ENCODE results near the gene ELF3. TPM values are rescaled to one million over a fixed set of nuclear protein-coding genes. Genes with fewer than 3 reads are reported as not detected.

ELF3 gene
- polyA plus RNA-seq, 3 donors, result 2.2 to 222 (median 16.5) TPM

DNA sequence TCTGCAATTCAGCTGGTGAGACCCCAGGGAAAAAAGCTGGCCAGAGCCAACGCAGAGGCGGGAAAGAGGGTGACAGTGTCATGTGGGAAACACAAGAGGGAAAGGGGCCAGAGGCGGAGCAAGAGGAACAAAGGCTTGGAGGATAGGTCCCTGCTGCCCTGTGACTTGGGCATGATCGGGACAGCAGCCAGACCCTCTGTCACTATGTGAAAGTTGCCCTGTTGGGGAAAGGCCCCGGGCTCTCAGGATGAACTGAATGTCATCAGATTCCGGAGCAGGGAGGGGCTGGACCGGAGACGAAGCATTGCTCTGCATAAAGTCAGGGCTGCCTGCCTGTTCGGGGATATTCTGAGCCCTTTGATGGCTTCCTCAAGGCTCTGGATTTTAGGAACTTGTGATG, 5.7 kb upstream of the ELF3 start:
- no peak overlapping the region for H3K27ac ChIP-seq (ENCODE audit: low read depth, low read length)
- 73 to 82% (median 74%) methylated on average over 9 of the region's 9 CpGs for WGBS, 3 donors

DNA sequence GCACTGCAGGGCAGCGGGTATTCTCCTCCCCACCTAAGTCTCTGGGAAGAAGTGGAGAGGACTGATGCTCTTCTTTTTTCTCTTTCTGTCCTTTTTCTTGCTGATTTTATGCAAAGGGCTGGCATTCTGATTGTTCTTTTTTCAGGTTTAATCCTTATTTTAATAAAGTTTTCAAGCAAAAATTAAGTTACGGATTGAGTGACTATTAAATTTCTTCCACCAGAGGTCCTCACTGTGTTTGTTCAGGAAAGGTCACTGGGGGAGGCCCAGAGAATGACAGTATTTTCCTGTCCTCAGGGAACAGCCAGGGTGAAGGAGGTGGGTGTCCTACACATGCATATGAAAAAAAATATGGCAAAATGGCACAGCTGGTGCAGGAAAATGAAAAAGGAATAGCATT, 4.4 kb upstream of the ELF3 start:
- WGBS, 3 donors, result 66 to 84% (median 74%) methylated on average over 2 of the region's 2 CpGs
- no peak overlapping the region for H3K27ac ChIP-seq (ENCODE audit: low read depth, low read length)

DNA sequence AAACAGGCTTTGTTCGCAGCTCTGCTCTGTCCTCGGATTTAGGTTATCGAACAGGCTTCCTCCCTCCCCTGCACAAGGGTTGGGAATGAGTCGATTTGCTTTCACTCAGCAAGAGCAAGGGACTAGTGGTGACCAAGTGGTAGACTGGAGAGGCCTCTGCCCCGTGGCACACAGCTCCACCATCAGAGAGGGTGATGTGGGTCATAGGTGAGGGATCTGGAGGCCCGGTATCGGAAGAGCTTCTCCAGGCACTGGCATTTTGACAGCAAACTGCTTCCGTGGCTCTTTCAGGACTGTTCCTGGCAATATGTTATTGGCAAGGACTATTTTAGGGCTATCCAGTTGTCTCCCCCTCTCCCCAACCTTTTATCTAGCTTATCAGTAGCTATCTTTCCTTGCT, 3.1 kb upstream of the ELF3 start:
- 49 to 65% (median 62%) methylated on average over 8 of the region's 8 CpGs for WGBS, 3 donors
- H3K27ac ChIP-seq (ENCODE audit: low read depth, low read length), result no peak overlapping the region

DNA sequence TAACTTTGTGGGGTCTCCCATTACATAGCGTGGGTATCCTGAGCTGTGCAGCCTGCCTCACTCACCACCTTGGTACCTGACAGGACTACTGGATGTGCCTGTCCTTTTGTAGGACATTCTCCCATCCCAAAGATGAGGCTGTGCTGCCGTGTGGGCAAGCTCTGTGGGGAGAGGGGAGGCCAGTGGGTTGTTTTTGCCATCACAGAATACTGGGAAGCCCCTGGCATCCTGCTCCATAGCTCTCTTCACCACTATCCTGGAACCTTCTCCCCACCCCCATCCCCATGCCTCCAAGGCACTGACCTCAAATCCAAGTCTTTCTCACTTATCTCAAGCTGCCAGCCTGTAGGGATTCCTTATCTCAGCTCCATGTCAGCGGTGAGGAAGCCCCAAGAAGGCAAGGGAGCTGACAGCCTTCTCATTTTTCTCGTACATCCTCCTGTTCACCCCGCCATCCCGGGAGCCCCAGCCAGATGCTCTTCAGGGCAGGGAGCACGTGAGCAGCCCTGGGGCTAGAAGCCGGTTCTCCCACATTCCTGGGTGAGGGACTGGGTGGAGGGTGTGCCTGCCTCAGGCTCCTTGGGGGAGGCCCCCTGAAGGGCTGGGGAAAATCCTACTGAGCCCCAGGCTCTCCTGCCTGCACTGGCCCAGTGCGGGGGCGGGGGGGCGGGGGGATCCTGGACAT, 2.4 kb upstream of the ELF3 start:
- 35 to 67% (median 66%) methylated on average over 10 to 11 of the region's 11 CpGs for WGBS, 3 donors
- no peak overlapping the region for H3K27ac ChIP-seq (ENCODE audit: low read depth, low read length)

DNA sequence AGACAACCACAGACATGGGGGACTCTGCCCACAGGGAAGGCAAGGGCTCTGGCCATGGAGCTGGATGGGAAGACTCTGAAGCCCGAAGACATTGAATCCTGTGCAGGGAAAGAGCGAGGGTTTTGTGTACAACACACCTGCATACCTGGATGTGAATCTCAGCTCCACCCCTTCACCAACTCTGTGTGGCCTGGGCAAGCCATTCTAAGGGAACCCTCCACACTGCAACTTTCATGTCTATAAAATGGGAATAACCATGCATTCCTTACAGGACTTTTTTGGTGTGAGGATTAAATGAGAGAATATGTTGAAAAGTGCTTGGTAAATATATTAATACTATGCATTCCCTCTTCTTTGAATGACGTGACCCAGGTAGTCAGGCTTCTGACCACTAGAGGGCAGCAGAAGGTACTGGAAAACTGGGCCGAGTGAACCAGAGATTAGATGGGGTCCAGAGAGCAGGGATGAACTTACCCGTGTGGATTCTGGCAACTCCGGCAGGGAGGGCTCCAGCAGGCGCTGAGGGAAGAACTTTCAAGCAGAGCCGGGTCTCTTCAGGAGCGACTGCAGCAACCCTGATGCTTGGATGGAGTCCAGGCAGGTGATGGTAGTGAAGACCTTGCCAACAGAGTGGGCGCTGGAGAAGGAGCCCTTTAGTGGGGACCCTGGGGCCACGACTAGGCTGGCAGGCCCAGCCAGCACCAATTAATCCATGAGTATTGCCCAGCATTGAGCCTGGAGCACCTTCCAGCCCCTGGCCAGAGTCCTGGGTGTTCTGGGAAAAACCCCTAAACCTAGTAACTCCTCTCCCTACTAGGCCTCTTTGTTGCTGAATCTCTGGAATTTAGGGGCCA, 834 bp upstream of the ELF3 start:
- WGBS, 3 donors, result 14 to 25% (median 24%) methylated on average over 11 of the region's 11 CpGs
- no peak overlapping the region for H3K27ac ChIP-seq (ENCODE audit: low read depth, low read length)

DNA sequence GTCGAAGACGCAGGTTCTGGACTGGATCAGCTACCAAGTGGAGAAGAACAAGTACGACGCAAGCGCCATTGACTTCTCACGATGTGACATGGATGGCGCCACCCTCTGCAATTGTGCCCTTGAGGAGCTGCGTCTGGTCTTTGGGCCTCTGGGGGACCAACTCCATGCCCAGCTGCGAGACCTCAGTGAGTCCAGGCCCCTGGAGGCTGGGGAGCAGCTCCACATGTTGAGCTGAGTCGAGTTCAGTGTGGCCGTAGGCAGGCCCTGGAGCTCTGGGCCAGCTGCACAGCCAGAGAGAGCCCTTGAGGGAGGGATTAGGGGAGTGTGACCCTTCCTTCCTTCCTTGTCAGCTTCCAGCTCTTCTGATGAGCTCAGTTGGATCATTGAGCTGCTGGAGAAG, 1.6 kb downstream of the ELF3 start:
- no peak overlapping the region for H3K27ac ChIP-seq (ENCODE audit: low read depth, low read length)
- 37 to 94% (median 82%) methylated on average over 11 of the region's 11 CpGs for WGBS, 3 donors

DNA sequence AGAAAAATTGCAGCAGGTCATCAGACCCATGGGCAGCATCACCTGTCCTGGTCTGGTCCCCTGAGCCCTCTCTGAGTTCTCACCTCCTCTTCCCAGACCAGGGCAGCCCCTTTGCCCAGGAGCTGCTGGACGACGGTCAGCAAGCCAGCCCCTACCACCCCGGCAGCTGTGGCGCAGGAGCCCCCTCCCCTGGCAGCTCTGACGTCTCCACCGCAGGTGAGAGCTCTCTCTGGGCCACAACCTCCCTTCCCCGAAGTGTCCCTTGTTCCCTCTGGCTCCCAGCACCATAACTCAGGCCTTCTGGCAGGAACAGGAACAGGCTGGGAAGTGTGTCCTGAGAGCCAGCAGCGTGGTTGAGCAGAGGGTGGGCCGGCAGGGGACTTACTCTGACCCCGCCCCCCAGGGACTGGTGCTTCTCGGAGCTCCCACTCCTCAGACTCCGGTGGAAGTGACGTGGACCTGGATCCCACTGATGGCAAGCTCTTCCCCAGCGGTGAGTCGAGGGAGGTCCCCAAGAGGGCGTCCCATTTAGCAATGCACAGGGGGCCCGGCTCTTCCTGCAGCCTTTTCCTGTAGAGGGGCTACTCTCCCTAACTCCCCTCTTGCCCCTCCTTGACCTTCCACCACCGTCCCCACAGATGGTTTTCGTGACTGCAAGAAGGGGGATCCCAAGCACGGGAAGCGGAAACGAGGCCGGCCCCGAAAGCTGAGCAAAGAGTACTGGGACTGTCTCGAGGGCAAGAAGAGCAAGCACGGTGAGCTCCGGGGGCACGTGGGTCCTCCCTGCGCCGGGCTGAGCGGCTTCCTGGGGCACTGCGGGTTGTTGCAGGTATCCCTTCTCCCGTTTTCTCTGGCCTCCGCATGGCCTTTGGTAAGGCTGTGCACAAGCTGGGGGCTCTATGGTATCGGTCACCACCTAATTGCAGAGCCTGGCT, 2.4 kb downstream of the ELF3 start:
- WGBS, 3 donors, result 53 to 83% (median 78%) methylated on average over 31 to 35 of the region's 35 CpGs
- H3K27ac ChIP-seq (ENCODE audit: low read depth, low read length), result no peak overlapping the region

DNA sequence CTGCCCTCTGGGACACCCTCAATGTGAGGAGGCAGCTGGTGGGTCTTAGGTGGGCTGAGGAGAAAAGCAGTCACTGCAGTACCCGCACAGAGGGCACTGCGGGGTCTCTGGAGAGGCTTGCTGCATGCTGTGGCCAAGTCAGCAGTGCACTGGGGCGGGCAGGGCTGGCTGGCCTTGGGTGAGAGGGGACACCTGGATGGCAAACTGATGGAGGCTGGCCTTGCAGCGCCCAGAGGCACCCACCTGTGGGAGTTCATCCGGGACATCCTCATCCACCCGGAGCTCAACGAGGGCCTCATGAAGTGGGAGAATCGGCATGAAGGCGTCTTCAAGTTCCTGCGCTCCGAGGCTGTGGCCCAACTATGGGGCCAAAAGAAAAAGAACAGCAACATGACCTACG, 3.2 kb downstream of the ELF3 start:
- 66 to 95% (median 83%) methylated on average over 12 of the region's 12 CpGs for WGBS, 3 donors
- H3K27ac ChIP-seq (ENCODE audit: low read depth, low read length), result no peak overlapping the region

DNA sequence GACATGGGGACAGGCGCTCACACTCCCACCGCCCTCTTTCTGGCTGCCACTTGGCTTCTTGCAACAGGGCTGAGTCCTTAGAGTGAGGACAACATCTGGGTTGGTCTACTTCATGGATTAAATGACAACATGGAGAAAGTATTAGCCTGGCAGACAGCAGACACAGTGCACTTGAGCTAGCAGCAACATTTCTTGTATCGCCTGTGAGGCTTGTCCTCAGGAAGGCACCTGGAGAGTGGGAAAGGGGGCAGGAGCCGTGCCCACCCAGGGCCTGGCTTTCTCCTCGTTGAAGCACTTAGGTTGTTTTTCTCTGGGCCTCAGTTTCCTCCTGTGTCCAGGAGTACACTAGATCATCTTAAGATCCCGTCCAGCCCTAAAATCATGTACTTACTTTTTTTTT, 3.7 kb downstream of the ELF3 start:
- 85 to 92% (median 90%) methylated on average over 6 of the region's 6 CpGs for WGBS, 3 donors

DNA sequence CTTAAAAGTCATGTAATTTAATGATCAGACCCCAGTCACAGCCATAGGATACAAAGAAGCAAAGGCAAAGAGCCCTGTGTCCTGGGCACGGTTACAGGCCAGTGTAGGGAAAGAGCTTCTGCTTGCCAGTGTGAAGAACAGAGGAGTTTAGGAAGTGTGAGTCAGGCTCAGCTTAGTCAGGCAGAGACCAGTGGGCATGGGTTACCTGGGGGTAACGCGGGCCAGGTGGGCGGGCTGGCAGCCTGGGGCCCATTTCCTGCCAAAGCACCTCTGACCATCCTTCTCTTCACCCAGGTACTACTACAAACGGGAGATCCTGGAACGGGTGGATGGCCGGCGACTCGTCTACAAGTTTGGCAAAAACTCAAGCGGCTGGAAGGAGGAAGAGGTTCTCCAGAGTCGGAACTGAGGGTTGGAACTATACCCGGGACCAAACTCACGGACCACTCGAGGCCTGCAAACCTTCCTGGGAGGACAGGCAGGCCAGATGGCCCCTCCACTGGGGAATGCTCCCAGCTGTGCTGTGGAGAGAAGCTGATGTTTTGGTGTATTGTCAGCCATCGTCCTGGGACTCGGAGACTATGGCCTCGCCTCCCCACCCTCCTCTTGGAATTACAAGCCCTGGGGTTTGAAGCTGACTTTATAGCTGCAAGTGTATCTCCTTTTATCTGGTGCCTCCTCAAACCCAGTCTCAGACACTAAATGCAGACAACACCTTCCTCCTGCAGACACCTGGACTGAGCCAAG, 4.7 kb downstream of the ELF3 start:
- 53 to 90% (median 81%) methylated on average over 17 of the region's 17 CpGs for WGBS, 3 donors
- H3K27ac ChIP-seq (ENCODE audit: low read depth, low read length), result no peak overlapping the region

More for the DNA sequence above, 3.7 kb downstream of the ELF3 start:
- no peak overlapping the region for H3K27ac ChIP-seq (ENCODE audit: low read depth, low read length)

DNA sequence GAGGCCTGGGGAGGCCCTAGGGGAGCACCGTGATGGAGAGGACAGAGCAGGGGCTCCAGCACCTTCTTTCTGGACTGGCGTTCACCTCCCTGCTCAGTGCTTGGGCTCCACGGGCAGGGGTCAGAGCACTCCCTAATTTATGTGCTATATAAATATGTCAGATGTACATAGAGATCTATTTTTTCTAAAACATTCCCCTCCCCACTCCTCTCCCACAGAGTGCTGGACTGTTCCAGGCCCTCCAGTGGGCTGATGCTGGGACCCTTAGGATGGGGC, 5.2 kb downstream of the ELF3 start:
- 45 to 85% (median 81%) methylated on average over 3 of the region's 3 CpGs for WGBS, 3 donors
- no peak overlapping the region for H3K27ac ChIP-seq (ENCODE audit: low read depth, low read length)

DNA sequence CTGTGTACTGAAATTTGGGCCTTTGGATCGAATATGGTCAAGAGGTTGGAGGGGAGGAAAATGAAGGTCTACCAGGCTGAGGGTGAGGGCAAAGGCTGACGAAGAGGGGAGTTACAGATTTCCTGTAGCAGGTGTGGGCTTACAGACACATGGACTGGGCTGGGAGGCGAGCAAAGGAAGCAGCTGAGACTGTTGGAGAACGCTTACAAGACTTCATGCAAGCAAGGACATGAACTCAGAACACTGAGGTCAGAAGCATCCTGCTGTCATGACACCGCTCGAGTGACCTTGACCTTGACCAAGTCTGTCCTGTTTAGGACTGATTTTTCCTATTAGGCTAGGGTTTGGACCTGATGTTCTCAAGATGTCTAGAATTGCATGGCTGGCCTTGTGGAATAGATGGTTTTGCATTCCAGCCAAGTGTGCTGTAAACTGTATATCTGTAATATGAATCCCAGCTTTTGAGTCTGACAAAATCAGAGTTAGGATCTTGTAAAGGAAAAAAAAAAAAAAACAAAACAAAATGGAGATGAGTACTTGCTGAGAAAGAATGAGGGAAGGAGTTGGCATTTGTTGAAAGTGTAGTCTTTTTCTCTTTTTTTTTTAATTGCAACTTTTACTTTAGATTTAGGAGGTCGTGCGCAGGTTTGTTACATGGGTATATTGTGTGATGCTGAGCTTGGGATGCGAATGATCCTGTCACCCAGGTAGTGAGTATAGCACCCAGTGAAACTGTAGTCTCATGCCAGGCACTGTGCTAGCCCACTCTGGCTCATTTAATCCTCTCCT, 5.8 kb downstream of the ELF3 start:
- no peak overlapping the region for H3K27ac ChIP-seq (ENCODE audit: low read depth, low read length)

DNA sequence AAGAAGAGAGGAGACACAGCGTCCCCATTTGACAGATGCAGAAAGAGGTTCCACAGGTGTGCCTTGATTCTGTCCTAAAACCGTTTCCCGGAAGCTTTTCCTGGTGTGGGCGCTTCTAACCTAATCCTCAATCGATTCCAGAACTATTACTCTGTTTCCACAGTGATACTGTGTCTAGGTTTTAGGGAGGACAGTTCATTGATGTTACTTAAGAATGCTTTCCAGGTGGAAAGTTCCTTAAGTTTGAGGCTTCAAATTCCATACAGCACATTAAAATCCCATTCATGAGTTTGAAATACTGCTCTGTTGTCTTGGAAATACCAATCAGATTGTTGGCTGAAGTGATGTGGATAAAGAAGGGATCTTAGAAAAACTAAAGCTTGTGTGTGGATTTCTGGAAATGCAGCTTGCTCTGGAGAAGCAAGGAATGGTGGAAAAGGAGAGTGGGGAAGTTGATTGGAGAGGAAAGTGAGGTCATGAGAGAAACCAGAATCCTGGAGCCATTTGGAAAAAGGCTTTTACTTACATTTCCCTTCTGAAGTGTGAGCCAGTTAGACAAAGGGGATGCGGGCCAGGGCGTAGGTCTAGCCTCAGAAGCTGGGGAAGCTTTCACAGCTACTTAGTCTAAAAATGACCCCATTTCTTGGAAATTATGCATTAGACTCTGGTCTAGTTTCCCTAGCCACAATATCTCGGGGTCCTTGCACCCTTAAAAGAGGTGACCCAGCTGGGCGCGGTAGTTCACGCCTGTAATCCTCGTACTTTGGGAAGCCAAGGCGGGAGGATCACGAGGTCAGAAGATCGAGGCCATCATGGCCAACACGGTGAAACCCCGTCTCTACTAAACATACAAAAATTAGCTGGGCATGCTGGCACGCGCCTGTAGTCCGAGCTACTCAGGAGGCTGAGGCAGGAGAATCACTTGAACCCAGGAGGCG, 6.7 kb downstream of the ELF3 start:
- 81 to 90% (median 90%) methylated on average over 21 of the region's 21 CpGs for WGBS, 3 donors
- no peak overlapping the region for H3K27ac ChIP-seq (ENCODE audit: low read depth, low read length)

More for the DNA sequence above, 5.8 kb downstream of the ELF3 start:
- 67 to 83% (median 82%) methylated on average over 9 of the region's 9 CpGs for WGBS, 3 donors

DNA sequence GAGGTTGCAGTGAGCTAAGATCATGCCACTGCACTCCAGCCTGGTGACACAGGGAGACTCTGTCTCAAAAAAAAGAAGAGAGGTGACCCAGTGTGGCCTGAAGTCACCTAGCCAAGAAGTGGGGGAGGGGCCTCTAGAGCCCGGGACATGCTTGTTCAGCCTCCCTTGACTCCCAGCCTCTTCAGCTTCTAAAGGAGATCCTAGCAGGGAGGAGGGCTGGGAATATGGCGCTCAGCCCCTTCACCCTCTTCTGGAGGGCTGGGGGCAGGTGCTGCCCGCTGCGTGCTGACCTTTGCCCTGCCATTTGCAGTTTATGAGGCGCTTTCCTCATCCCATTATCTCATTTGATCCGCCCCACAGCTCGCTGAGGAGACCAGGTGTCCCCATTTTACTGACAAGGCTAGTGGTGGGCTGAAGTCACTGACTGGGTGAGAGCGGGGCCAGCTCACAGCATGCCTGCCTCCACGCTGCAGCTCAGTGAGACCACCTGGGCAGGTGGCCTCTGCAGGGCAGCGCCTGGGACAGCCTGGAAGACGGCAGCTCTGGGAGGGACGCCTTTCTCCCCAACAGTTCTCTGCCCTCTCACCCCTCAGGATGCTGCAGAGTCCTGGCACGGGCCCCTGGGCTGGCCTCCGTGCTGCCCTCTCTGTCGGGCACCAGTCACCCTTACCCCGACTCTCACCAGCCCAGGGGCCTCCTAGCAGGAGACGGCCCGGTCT, 7.5 kb downstream of the ELF3 start:
- WGBS, 3 donors, result 34 to 70% (median 62%) methylated on average over 17 to 18 of the region's 18 CpGs
- H3K27ac ChIP-seq (ENCODE audit: low read depth, low read length), result no peak overlapping the region

DNA sequence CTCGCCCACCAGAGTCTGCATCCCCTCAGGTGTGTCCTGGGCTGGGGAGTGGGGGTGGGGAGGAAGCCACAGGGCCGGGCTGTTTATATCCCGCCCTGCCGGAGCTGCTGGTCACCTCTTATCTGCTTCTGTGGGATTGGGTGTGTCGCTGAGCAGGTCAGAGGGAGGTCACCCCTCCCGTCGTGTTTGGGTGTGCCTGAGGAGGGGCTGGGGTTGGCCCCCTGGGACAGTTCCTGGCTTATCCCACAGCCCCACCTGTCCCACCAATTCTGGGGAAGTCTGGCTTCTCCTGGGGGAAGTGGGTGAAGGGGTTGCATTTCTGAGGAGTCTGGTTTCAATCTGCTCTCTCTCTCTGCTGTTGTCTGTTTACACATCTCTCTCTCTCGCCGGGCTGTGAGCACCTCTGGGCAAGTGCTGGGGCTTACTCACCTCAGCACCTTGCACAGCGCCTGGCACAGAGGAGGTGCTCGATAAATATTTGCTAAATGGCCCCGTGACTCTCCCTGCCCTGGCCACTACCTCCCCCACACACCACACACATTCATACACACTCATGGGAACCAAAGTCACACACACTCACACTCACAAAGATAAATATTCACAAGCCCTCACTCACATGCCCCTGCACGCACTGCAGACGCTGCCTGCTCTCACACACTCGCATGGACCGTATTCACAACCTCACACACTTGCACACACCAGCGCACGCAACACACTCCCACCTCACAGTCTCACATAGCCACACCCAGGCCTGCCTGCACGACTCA, 8.3 kb downstream of the ELF3 start:
- H3K27ac ChIP-seq (ENCODE audit: low read depth, low read length), result no peak overlapping the region

More for the DNA sequence above, 8.3 kb downstream of the ELF3 start:
- 23 to 57% (median 53%) methylated on average over 18 to 19 of the region's 19 CpGs for WGBS, 3 donors
